ENCODE measurements around the gene EPHB4. TPM values are rescaled to one million over a fixed set of nuclear protein-coding genes. Genes with fewer than 3 reads are reported as not detected.
A peak's percentile ranks its signal among the peaks of the same experiment; 100 is the strongest.

The EPHB4 gene
- total and polyA plus RNA-seq, 12 donors = 31.5 to 188 (median 103) TPM

GRCh38 chr7:100806276-100806675 is 21.0 kb downstream of the EPHB4 start:
- Histone ChIP-seq H3K4me1 (replicated peaks in 1 of 2) (peaks cover 43 to 48% of the 10 kb centered on the region in 2 donors), H3K36me3 (replicated peaks in 1 of 2) (peaks cover 0 to 60% of the 10 kb centered on the region in 2 donors), H3K27ac (peak overlapping the region in 1 of 5 donors; percentile 20), H3K4me3 (no peak overlapping the region), H3K9me3 (replicated peaks in 1 of 3) (no peaks in the 10 kb centered on the region), H3K27me3 (no peaks in the 10 kb centered on the region)
- TF ChIP-seq POLR2A (IDR thresholded peaks at IDR 0.05) (no peak), CTCF (IDR thresholded peaks at IDR 0.05) (no peak)
- no peak for DNase-seq
- intact Hi-C loops (cut with DNase I) = no loop called here
- WGBS, 4 donors = 71 to 85% (median 82%) methylated on average over 4 to 9 of the region's 9 CpGs

DNA sequence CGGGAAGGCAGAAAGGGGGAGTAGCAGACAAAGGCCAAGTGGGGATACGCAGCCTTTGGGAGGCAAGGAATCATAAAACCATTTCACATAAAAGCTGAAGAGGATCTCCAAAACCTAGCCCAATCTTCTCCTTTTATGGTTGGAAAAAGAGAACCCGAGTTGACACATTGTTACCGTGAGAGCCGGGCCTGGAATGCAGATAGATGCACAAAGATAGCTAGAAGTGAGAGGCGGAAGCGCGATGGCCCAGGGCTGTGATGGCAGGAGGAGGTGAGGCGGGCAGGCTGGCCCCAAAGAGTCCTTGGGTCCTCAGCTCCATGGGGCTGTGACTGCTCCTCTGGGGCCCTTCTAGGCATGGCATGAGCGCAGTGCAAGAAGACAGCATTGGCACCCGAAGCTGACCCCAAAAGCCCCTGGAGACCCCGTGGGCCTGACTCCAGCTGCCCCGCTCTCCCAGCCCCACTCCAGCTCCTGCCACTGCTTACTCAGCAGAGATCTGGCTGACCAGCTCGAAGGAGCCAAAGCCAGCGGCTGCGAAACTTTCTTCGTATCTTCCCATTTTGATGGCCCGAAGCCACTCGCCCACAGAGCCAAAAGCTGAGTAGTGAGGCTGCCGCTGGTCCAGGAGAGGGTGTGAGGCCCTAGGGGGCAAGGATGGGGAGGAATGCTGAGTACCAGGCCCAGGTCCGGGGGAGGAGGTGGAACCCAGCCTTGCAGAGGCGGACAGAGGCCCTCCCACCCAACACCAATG is 22.5 kb downstream of the EPHB4 start:
- H3K4me3 ChIP-seq = no peak overlapping the region
- 91 to 94% (median 92%) methylated on average over 12 to 22 of the region's 22 CpGs for WGBS, 4 donors
- no peaks in the 10 kb centered on the region for H3K27me3 ChIP-seq
- intact Hi-C loops (cut with DNase I) = no loop called here
- peak overlapping the region in 3 of 5 donors; percentile 6 to 60 (median 47) for H3K27ac ChIP-seq
- DNase-seq = no peak
- H3K9me3 ChIP-seq (replicated peaks in 1 of 3) = no peaks in the 10 kb centered on the region
- TF ChIP-seq CTCF (IDR thresholded peaks at IDR 0.05) (no peak), POLR2A (IDR thresholded peaks at IDR 0.05) (no peak)
- H3K4me1 ChIP-seq (replicated peaks in 1 of 2) = peaks cover 43 to 57% of the 10 kb centered on the region in 2 donors
- H3K36me3 ChIP-seq (replicated peaks in 1 of 2) = peaks cover 0 to 45% of the 10 kb centered on the region in 2 donors

DNA sequence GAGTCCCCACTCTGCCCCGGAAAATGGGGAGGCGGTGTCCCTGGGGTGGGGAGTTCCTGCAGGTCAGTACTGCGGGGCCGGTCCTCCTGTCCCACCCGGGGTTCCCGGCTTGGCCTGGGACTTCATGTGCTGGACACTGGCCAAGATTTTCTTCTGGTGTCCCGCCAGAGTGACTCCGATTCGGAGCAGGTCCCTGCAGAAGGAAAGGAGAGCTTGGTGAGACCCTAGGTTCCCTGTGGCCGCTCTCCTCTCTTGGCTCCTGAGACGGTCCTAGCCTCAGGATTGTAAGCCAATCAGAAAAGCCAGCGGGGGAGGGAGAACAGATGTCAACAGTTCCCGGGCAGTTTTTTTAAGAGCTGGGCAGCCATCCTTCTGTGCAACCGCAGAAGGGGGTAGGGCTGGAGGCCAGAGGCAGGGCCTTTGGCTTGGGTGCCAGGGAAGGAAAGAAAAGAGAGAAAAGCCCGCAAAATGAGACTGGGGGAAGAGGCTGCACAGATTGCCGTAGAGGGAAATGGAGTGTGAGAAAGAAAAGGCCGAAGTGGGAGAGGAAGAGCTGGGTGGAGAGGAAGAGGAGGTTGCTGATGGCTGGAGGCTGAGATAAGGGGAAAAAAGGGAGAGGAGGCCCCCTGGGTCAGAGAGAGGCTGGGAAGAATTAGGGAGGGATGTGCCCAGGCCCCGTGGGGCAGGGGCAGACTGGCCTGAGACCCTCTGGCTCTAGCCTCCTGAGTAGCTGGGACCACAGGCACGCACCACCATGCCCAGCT is 23.7 kb downstream of the EPHB4 start:
- peak overlapping the region; percentile 3 to 86 (median 84) for H3K27ac ChIP-seq
- peak; percentile 90 to 95 (median 94) for DNase-seq
- peaks cover 0 to 38% of the 10 kb centered on the region in 2 donors for H3K36me3 ChIP-seq (replicated peaks in 1 of 2)
- no peaks in the 10 kb centered on the region for H3K27me3 ChIP-seq
- TF ChIP-seq POLR2A (IDR thresholded peaks at IDR 0.05) = peak in 1 of 2 donors; percentile 51
- TF ChIP-seq CTCF (IDR thresholded peaks at IDR 0.05) = no peak
- peaks cover 34 to 46% of the 10 kb centered on the region in 2 donors for H3K4me1 ChIP-seq (replicated peaks in 1 of 2)
- intact Hi-C loops (cut with DNase I) = no loop called here
- no peaks in the 10 kb centered on the region for H3K9me3 ChIP-seq (replicated peaks in 1 of 3)
- peak overlapping the region in 1 of 4 donors; percentile 40 for H3K4me3 ChIP-seq
- WGBS, 4 donors = 11 to 18% (median 16%) methylated on average over 10 to 19 of the region's 19 CpGs

DNA sequence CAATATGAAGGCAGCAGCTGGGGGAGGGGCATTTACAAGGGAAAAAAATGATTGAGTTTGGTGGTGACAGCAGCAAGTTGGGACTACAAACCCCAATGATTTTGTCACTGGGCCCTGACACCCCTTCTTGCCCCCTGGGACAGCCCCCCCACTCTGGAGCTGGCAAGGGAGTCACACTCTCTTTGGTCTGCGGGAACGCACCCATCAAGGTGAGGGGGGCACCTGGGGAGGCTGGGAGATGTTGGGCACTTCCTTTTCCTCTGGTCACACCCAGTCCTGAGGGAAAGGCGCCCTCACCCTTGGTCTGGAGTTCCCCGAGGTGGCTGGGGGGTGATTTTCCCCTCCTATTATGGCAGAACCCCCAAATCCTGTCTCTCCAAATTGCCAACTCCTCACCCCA is 24.4 kb downstream of the EPHB4 start:
- intact Hi-C loops (cut with DNase I) = no loop called here
- 25 to 62% (median 55%) methylated on average over 3 to 4 of the region's 4 CpGs for WGBS, 4 donors

More for the DNA sequence above, 24.4 kb downstream of the EPHB4 start:
- TF ChIP-seq CTCF (IDR thresholded peaks at IDR 0.05) = no peak
- TF ChIP-seq POLR2A (IDR thresholded peaks at IDR 0.05) = no peak
- DNase-seq = peak in 3 of 7 donors; percentile 38 to 51 (median 42)
- Histone ChIP-seq H3K36me3 (replicated peaks in 1 of 2) (peaks cover 0 to 36% of the 10 kb centered on the region in 2 donors), H3K4me1 (replicated peaks in 1 of 2) (peaks cover 28 to 42% of the 10 kb centered on the region in 2 donors), H3K27ac (peak overlapping the region; percentile 3 to 86 (median 84)), H3K9me3 (replicated peaks in 1 of 3) (no peaks in the 10 kb centered on the region), H3K4me3 (peak overlapping the region in 1 of 4 donors; percentile 40), H3K27me3 (no peaks in the 10 kb centered on the region)

Measured in adrenal gland (tissue), 12 donors.